Medulla oblongata (tissue), 1 donor: ENCODE results near the gene SDC4.

Experiments
- DNase-seq: peaks from one replicate; pipeline ENCODE4 v3.0.0-alpha.2; 2015; ENCODE audit errors: extremely low spot score

SDC4 gene

DNA sequence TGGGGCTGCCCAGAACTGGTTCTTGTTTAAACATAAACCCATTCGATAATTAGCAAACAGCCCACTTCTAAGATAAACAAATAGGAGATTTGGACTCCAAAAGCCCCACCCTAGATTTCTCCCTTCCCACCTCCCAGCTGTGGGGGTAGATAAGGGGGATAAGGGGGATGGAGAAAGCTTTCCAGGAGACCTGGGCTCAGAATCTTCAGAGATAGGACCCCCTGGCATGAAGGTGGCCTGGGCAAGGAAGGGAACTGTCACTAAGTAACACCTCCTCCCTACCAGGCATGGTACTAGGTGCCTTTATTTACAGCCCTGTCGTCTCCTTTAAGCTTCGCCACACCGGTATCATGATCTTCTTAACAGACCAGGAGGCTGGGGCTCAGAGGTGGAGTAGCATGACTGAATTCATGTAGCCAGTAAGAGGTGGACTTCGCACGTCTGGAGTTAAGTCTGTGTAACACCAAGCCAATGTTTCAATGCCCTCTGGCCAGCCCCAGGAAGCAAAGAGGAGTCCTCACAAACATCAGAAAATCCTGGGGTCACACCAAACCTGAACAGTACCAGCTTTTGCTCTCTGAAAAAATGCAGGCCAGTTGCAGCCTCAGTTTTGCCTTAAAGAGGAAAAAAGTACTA, 4.6 kb downstream of the SDC4 start:
- no peak for DNase-seq

DNA sequence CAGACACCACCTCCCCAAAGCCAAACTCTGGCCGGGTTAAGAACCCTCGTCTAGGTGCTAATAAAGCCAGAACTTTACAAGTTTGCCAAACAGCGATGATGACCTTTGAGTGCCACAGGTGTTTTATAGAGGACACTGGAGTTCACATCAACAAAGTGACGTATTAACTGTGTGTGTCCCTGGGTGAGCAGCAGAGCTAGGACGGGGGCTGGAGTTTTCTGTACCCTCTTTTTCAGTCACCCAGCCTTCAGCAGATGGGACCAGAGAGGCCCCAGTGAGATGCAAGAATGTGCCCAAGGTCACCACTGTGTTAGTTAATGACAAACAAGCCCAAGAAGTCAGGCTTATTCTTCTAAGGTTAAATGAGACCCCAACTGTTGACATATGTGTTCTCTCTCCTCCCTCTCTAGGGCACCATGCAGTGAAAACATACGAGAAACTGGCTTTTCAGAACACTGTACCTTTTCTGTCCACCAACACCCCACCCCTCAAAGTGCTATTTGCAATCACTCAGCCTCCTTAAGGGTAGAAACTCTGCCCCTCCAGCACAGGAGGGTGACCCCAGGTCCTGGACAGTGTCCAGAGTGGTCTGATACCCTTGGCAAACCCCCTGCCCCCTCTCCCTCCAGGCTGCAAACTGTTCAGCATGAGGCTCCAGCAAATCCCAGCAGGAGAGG, 5.2 kb downstream of the SDC4 start:
- DNase-seq: no peak

DNA sequence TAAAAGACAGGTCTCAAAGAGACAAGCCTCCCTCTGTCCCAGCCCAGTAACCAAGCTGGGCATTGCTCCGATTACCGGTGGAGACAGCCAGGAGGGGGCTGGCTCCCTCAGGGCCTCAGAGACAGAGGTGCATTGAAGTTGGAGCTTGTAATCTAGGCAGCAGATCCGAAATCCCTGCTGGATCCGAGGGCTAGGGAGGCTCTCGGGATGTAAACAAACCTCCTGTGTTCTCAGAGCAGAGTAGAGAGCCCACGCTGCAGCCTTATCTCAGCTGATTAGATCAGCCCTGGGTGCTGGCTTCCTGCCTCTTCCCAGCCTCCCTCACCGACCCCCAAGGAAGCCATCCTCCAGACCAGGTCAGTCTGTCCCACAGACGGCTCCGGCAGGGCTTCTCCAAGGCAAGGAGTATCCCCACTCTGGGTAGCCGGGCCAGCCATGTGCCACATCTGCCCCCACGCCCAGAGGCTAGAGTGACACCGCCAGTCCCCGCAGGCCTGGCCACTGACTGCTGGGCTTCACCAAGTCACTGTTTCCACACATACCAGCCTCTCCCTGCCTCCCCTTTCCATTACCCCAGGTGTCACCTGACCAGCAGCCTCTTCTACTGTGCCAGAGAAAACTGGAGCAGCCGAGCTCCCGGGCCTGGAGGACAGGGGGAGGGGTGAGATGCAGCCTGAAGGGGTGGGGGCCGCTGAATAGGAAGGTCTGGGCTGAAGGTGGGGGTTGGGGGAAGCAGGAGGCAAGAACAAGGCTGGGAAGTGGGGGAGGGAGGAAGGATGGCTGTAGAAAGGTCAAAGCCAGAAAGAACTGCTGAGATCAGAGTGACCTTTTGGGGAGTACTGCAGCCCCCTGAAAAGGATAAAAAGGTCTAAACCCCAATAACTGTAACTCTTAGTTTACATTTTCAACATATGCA, 6.0 kb downstream of the SDC4 start:
- DNase-seq: peak; percentile 84

DNA sequence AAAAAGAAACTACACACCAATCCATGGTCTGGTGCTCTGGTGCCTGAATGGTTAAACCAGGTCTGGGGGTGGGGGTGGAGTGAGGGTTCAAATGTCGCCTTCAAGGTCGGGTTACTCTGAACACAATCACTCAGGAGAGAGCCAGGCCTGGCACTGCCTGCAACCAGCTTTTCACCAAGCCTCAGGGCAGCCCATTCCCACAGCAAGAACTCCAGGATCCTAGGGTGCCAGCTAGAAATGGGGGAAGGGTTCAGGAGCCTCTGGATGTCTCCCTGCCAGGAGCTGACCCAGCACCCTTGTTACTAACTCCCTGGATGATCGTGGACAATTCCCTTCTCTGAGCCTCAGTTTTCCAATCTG, 6.7 kb downstream of the SDC4 start:
- no peak for DNase-seq

DNA sequence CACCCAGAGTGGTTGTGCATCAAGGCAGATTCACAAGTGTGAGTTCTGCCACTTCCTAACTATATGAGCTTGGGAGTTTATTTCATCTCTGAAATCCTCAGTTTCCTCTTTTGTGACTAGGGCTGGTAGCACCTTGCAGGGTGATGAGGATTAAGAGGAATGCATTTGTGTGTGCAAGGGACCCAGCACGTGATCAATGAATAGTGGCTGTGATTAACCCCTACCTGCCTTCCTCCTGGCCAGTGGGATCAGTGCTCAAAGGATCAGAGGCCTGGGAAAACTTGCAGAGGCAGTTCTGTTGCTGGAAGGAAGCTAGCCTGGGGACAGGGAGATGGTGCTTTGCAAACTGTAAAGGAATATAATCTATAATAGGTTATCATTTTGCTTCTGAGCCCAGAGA, 7.3 kb downstream of the SDC4 start:
- DNase-seq: no peak

DNA sequence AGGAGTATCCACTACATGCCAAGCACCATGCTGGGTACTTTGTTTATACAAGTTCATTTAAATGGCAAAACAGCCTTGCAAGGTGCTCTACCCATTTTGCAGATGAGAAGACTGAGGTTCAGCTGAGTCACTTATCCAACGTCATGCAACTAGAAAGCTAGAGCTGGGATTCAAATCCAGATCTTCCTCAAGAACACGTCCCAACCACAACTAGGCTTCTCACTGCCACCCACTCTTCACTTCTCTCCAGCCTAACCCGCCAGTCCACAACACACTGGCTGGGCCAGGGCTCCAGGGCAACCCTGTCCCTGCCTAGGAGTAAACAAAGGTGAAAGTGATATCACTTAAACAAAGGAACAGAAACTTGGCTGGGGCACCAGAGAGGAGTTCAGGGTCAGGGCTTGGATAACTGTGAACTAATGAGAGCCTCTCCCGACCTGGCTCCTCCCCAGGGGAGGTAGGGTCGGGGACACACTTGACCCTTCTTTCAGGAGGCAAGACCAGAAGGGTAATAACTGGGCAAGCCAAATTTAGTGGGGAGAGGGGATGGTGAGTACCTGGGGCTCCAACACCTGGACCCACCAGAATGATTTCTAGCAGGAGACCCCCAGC, 7.9 kb downstream of the SDC4 start:
- DNase-seq: no peak

DNA sequence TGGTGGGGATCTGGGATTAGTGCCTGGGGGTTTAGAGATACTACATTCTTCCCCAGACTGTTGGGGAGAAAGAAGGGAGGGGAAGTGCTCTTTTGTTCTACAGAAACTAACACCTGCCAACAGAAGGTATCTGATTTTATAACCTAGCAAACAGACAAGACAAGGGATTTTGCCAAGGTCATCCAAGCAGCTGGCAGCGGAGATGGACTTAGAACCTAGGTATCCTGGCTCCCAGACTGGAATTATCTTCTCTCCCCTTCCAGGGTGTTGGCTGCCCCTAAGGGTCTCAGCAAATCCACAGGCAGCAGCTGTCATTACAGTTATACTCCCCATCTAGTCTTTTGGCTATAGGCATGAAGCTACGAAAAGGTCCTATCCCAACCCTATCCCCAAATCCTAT, 8.4 kb downstream of the SDC4 start:
- DNase-seq: no peak

DNA sequence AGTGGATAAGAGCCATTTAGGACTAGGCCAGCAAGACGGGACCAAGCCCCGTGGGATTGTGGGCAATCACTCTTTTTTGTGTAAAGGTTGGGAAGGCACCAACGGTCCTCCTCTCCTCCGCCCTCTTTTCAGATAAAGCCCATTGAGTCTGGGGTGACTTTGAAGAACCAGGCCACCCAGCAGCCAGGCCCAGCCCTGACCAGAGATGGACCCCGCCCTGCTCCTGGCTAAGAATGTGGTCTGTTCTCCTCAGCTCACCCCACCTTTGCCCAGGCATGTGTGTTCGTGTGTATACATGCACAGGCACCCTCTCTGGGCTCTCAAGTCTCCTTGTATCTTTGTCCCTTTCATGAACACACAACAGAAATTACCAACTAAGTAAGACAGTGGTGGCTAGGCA, 9.1 kb downstream of the SDC4 start:
- no peak for DNase-seq

DNA sequence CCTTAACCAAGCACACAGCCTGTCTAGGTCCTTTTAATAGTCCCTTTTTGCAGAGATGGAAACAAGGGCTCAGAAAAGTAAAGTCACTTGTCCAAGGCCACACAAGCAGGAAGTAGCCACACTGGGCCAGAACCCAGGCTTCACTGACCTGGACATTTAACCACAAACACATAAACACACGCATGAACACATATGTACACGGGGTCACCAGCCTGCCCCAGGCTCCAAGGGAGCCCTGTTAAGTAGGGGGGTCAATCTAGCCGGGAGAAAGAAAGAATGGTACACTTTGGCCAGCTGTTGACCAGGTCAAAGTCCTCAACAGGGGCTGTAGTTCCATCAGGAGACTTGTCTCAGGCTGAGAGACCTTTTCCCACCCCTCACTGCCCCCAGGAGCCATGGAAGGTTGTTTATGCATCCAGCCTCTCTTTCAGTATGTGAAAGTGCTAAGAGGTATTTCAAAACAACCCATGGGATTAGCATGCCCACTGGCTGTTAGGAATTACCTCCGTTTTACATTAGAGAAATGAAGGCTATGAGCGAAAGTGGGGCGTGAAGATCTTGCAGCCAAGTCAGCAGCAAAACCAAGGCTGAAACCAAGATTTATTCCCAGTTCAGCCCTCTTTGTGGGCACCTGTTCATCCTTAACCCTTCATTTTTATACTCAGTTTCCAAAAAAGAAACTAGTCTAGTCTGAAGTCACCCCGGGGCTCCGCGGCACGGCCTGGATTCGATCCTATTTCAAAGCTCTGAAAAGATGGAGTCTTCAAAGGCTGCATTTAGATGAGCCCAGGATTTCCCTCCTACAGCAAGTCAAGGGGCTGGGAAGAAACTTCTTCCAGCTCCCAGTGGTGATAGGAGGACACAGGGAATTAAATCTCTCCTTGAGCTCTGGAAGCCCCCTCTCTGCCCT, 9.8 kb downstream of the SDC4 start:
- no peak for DNase-seq

DNA sequence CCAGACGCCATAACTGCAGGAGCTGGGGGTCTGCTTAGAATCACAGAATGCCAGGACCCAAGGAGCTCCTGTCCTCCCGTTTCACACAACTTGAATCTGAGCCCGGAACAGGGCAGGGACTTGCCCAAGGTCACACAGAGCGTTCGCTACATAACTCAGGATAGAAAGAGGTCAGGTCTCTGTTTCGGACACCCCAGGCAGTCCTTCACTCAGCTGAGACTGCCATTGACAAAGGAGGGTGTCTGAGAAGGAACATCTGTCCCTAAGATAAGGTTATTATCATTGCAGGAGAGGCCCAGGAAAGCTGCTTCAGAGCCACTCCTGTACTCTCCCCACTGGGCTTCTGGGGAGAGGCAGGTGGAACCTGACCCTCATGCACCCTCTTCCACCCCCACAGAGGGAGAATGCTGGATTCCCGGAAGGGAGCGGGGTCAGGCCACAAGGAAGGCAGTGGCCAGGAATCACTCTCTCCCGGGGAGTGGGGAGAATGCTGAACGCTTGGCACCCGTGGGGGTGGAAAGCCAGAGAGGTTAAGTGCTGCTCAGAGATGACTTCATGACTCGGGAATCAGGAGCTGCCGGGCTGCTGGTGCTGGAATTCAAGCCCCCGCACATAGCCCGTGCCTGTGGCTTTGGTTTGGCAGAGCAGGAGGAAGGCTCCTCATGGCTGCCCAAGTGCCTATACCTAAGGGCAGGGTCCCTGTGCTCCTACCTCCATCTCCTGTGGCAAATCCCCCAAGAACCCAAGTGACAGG, 10.7 kb downstream of the SDC4 start:
- DNase-seq: no peak

DNA sequence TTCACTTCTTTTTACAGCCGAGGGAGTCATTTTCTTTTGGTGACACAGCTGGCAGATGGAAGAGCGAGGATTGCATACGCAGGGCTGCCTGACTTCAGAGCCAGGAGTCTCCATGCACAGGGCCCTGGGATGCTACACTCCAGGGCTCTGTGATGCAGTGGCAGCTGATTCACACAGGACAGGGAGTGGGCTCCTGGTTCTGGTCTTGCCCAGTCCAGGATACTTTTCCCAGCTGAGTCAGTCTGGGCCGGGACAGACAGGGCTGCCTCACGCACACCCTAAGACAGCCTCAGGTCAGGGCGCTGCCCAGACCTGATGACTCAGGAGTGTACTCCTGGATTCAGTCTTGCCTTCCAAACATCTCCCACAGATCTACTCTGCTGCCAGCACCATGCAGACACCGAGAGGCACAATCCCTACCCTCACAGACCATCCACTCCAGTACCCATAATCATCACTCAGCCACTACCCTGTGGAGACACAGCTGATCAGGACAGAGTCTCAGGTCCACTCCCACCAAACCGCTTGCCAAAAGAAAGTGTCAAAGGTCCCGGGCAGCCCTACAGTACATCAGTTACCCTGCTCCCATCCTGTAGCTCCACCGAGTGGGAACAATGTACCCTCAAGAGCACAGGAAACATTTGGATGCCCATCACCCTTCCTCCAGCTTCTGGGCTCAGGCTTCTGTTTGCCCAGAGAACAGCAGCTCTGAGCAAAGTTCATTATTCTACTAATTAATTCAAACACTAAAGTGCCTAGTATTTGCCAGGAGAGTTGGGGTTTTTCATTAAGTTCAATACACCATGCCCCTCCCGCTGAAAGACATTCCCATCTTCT, 11.5 kb downstream of the SDC4 start:
- peak; percentile 54 for DNase-seq

DNA sequence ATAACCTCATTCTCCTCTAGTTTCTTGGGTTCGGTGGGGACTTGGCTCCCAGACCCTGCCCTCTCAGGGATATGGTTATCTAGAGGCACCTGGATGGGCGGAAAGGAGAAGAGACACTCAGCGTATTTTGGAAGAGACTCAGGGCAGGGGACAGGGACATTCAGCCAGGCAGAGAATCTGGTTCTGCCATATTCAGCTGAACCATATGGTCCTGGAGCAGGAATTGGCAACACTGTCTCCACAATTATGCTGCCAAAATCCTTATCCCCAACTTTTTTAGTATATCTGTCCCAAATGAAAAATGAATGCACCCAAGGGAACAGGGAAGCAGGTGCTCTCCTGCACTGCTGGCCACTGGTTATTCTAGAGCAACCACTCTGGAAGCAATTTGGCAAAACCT, 17.7 kb downstream of the SDC4 start:
- no peak for DNase-seq

DNA sequence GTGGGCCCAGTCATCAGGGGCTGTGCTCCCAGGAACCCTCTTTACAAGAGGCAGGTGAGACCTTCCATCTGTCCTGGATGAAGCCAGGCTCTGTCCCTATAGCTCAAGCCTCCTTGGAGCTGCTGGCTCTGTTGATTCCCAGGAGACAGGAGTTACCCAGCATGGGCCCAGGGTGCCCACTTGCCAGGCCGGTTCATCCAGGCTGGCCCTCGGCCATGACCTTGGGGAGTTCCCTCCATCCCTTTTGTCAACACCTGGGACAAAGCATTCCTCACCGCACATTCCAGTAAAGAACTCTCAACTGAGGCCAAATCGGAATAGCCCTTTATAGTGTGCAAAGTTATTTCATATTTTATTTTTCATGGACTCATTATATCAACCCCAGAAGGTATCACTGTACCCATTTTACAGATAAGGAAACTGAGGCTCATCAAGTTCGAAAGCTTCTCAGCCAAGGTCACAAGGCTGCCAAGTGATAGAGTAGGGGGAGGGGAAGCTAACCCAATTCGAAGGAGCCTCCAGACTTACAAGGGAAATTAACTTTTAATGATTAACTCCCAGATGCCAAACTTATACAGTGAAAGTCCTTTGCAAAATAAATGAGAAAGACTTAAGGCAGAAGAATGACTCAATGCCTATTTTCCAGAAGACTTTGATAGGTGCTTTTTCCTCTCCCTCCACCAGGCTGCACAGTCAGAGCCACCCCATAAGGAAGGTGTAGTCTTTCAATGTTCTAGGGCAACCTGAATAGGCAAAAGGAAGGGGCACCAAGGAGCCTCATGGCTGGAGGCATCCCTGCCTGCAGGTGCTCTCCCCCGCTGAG, 18.5 kb downstream of the SDC4 start:
- DNase-seq: no peak

DNA sequence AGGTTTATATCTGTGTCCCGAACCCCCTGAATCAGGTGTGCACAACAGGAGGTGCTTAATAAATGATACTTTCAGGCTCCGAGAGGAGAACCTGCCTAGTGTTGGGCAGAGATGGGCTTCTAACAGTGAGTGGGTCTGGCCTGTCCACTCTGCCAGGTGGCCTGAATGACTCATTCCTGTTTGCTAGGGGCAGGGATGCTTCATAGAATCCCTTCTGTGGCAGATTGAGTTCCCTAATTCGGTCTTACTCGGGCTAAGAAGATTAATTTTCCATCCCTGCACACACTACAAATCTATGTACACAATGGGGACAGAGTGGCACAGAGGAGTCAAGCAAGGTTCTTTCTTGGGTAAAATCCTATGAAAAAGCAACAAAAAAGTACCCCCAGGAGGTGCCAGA, 19.8 kb downstream of the SDC4 start:
- DNase-seq: no peak

DNA sequence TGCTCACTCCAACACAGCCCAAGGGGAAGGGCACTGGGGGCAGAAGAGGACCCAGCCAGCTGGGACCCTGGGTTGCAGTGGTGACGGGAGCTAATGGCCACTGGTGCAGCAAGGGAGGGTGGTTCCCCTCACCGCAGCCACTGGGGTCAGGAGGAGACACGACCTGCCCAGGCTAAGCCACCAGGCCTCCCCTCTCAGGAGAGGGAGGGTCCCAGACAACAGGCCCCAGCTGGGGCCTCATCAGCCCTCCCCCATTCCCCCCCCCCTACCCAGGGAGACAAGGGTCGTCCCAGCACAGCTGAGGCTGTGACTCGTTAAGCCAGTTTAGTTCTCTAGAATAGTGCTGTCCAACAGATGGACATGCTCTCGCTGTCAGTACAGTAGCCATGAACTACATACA, 22.9 kb downstream of the SDC4 start:
- DNase-seq: no peak

DNA sequence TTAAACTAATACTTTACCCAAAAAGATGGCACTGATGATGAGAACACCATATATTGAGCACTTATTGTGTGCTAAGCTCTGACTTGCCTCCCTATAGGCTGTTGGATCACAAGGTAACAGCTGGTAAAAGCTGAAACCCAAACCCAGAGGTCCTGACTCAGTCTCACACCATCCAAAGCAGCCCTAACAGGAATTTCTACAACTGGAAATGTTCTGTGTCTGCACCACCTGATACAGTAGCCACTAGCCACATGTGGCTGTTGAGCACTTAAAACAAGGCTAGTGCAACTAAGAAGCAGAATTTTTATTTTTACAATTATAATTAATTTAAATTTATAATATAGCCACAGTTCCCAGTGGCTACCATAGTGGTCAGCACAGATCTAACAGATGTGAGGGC, 24.5 kb downstream of the SDC4 start:
- no peak for DNase-seq

DNA sequence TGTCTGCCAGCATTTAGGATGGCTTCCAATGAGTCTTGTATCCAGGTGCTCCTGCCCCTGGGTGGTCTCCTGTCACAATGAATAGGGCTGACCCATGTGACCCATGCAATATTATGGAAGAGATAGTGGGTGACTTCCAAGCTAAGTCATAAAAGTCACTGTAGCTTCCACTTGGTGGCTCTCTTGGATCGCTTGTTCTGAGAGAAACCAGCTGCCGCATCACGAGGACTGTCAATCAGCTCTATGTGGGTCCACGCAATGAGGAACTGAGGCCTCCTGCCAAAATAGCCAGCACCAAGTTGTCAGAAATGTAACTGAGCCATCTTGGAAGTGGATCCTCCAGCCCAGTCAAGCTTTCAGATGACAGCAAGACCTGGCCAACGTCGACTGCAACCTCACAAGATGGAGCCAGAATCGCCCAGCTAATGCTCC, 25.3 kb downstream of the SDC4 start:
- peak; percentile 95 for DNase-seq

DNA sequence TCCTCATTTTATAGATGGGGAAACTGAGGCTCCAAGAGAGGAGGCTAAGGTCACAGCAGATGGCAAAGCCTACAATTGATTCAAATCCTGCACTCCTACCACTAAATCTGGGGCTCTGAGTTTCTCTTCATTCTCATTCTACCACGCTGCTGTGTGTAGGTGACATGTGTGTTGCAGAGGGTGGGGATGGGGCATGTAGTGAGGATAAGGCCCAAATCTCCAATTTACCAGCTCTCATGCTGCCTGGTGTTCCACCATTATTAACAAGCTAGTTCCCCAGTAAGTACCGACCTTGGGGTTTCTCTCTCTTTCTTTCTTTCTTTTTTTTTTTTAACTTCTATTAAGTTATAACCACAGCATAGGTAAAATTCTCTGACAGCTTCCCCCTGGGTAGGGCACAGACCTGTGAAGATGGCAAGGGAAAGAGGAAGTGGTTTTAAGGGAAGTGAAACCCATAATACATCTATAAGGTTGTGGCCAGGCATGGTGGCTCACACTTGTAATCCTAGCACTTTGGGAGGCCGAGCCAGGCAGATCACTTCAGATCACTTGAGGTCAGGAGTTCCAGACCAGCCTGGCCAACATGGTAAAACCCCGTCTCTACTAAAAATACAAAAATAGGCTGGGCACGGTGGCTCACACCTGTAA, 27.2 kb downstream of the SDC4 start:
- DNase-seq: no peak
